ENCODE results near the gene ZFP3.
"Not testable (repeated sequence)": the region's sequence is repeated elsewhere in the genome, so short reads cannot be mapped to it uniquely, and the experiment has no call there.

Gene ZFP3

DNA sequence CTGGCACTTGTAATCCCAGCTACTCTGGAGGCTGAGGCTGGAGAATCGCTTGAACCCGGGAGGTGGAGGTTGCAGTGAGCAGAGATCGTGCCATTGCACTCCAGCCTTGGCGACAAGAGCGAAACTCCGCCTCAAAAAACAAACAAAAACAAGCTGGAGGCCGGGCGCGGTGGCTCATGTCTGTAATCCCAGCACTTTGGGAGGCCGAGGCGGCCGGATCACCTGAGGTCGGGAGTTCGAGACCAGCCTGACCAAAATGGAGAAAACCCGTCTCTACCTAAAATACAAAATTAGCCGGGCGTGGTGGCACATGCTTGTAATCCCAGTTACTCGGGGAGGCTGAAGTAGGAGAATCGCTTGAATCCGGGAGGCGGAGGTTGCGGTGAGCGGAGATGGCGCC lies 992 bp upstream of the ZFP3 start:
- in situ Hi-C loops (cut with MboI; ENCODE audit: low sequenced_read_pairs): not testable (repeated sequence)

DNA sequence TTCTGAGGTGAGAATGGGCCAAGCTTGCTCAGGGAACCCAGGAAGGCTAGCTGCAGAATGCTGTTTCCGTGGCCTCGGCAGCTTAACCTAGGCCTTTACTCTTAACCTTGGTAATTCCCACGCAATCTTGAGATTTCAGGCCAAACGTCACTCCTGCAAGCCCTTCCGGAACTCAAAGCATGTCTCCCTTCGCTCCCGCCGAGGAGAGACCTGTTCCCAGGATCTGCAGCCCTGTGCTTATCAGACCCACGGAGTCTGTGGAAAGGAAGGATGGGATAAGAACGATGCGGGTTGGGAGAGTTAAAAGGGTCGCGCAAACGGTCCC lies 524 bp upstream of the ZFP3 start:
- in situ Hi-C loops (cut with MboI; ENCODE audit: low sequenced_read_pairs): no loop called here

GRCh38 chr17:5080591-5080990 lies 2.3 kb downstream of the ZFP3 start:
- in situ Hi-C loops (cut with MboI; ENCODE audit: low sequenced_read_pairs): no loop called here

DNA sequence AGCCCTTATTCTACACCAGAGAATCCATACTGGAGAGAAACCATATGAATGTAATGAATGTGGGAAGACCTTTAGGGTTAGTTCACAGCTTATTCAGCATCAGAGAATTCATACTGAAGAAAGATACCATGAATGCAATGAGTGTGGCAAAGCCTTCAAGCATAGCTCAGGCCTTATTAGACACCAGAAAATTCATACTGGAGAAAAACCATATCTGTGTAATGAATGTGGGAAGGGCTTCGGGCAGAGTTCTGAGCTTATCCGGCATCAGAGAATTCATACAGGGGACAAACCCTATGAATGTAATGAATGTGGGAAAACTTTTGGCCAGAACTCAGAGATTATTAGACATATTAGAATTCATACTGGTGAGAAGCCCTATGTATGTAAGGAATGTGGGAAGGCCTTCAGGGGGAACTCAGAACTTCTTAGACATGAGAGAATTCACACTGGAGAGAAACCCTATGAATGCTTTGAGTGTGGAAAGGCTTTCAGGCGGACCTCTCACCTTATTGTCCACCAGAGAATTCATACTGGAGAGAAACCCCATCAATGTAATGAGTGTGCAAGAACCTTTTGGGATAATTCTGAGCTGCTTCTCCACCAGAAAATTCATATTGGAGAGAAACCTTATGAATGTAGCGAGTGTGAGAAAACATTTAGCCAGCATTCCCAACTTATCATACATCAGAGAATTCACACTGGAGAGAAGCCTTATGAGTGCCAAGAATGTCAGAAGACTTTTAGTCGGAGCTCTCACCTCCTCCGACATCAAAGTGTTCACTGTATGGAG lies 14.1 kb downstream of the ZFP3 start:
- in situ Hi-C loops (cut with MboI; ENCODE audit: low sequenced_read_pairs): no loop called here

DNA sequence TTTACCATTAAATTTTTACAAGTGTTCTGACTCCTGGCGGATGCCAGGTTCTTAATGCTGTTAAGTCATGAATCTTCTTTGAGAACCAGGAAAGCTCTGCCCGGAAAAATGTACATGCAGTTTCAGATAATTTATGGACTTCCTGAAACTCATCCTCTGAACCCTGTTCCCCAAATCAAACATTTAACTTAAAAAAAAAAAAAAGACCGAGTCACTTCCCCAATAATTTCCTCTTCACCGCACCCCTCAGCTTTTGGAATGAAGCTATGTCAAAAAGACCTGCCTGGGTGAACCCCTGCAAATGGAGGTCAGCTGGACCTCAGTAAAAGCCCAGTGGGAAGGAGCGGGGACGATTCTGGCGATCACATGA lies 18.4 kb downstream of the ZFP3 start:
- in situ Hi-C loops (cut with MboI; ENCODE audit: low sequenced_read_pairs): no loop called here

- in situ Hi-C loops (cut with MboI; ENCODE audit: low sequenced_read_pairs): no loop called here
These were observed 19.0 kb downstream of the ZFP3 start for GRCh38 chr17:5097101-5097834.

DNA sequence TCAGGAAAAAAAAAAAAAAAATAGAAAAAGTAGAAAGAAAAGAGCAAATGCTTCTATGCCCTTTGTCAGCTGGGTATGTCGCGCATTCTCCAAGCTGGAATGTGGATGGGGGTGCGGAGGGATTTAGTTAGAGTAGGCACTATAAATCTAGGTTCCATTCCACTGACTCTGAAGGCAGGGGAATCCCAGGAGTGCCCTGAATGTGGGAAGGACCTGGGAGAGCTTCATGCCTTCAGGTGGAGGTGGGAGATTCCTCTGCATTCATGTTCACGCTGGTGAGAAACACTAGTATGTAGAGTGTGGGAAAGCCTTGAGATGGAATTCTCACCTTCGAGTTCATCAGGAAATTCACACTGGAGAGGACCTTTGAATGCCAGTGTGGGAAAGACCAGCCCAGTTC lies 21.0 kb downstream of the ZFP3 start:
- in situ Hi-C loops (cut with MboI; ENCODE audit: low sequenced_read_pairs): no loop called here

DNA sequence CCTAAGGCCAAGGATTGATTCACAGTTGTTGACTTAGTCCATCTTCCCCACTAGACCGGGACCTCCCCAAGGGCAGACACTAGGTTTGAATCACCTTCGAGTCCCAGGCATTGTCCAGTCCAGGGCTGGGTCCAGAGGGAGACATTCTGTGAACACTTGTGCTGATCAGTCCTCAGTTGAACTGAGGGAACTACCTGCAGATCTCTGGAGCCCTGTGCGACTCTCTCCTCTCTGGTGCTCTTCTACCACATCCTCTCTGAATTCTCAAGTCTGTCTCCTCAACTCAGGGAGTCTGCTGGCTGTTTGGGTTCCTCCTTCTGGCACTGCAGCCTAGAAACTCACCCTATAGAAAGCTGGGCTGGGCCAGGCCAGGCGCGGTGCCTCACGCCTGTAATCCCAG lies 22.6 kb downstream of the ZFP3 start:
- in situ Hi-C loops (cut with MboI; ENCODE audit: low sequenced_read_pairs): no loop called here

DNA sequence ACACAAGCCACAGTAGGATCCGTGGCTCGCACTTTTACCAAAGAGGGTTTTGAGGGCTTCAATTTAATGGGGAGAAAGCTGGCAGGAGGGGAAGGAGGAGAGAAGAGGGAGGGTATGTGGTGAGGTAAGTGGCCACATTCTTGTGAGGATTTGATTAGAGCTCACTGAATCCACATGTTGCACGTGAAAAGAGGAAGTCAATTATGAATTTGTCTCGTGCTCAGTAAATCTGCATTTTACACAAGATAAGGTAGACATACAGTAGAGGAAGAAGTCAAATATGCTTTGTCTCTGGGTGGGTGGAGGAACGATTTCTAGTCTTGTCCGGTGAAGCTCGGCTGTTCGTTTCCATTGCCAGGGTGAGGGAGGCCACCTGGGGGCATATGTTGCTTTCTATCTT lies 32.5 kb downstream of the ZFP3 start:
- in situ Hi-C loops (cut with MboI; ENCODE audit: low sequenced_read_pairs): no loop called here

GRCh38 chr17:5111402-5112204 lies 33.3 kb downstream of the ZFP3 start, which contains the start of gene ZNF232:
Gene ZNF232, minus strand, starts transcription at chr17:5111878. Its CDS starts 56 bp downstream, at chr17:5111822.
- in situ Hi-C loops (cut with MboI; ENCODE audit: low sequenced_read_pairs): no loop called here

DNA sequence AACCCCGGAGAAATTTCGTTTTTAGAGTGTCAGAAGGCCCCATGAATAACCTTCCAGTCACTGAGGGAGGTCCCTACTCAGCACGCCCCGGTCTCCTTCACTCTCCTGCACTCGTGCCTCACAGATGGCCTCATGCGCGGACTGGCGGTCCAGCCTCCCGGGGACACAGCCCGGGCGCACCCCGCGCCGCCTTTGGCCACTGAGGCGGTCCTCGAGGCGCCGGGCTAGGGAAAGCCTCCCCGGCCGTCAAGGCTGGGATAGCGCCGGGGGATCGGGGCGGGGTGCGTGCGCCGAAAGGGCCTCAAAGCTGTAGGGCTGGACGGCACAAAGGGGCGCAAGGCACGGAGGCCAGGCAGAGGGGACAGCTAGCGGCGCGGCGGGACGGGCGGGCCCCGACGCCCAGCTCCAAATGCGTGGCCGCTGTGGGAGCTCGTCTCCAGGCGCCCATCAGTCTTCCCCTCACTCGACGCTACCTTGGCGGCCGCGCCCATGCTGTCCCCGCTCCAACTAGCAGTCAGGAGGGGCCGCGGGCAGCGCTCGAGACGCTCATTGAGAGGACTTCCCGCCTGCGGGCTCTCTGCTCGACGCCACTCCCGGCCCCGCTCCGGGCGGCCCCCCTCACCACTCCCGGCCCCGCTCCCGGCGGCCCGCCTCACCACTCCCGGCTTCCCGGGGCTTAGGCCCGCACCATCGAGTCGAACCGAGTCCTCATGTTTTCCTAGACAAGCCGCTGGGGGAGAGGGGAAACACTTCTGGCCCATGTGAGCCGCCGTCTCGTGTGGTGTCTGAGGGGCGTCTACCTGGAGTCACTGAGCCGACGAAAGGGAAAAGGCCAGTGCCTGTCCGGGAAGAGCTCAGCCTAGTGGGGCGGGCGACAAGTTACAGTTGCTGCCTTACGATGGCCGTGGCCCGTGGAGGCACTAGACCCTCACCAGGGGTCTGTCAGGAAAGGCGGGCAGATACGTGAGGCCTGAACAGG lies 37.7 kb downstream of the ZFP3 start, which contains the start of gene USP6:
Gene USP6, plus strand, starts transcription at position 360 of the 979 bp plus-strand sequence. CDS start 14,336 bp downstream, outside the sequence.
- in situ Hi-C loops (cut with MboI; ENCODE audit: low sequenced_read_pairs): no loop called here

DNA sequence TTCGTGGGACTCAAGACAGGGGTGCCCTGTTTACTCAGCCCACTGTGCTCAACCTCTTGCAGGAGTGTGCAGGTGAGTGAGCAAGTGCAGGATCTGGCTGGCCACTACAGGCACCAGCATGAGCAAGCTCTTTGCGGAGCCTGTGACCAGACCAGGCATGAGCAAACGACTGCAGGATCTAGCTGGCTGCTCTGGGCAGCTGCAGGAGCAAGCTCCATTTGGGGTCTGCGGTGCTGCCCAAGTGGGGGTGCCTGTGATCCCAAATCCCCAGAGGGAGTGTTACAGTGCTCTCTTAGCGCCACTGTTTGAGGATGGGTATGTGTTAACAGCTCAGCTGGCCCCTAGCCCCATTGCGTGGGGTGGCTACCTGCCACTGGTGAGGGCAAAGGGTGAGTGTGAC lies 40.0 kb downstream of the ZFP3 start:
- in situ Hi-C loops (cut with MboI; ENCODE audit: low sequenced_read_pairs): no loop called here

DNA sequence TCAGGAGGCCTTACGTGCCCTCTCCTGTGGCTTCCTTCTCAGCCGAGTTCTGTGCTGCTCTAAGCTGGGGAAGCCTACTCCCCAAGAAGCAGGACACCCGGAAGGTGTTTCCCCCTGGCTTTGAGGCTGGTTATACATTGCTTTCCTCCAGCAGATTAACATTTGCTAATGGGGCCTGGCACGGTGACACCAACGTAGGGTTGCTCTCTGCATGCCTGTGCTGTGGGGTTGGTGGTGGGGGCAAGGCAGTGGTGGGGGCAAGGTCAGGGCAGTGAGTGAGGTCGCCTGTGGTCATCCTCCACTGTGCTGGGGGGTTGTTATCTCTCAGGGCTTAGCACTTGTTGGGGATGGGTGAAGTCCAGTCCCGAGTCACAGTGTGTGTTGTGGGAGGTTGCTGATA lies 41.8 kb downstream of the ZFP3 start:
- in situ Hi-C loops (cut with MboI; ENCODE audit: low sequenced_read_pairs): no loop called here

GRCh38 chr17:5120436-5121185 lies 42.3 kb downstream of the ZFP3 start:
- in situ Hi-C loops (cut with MboI; ENCODE audit: low sequenced_read_pairs): not testable (repeated sequence)

DNA sequence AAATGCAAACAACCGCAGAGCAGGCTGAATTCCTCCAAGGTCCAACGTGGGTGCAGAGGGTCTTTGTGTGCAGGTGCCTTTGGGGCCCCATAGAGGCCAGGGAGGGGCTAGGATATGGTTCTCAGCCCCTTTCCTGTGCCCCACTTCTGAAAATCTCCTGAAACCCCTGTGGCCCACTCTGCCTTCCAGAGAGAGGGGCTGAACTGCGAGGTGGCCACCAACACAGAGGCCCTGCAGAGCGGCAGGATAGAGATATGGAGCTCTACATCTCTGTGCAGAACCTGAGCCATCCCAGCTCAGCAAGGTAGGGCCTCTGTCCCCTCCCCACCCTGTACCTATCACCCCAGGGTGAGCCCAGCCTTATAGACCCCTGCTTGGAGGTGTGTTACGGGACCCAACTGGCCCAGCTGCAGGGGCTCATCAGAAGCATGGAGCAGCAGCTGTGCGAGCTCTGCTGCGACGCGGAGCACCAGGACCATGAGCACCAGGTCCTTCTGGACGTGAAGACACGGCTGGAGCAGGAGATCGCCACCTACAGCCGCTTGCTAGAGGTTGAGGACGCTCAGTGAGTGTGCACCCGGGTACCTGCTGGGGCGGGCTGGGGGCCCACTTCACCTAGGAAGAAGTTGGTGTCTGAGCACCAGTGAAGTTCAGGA lies 43.0 kb downstream of the ZFP3 start:
- in situ Hi-C loops (cut with MboI; ENCODE audit: low sequenced_read_pairs): no loop called here

DNA sequence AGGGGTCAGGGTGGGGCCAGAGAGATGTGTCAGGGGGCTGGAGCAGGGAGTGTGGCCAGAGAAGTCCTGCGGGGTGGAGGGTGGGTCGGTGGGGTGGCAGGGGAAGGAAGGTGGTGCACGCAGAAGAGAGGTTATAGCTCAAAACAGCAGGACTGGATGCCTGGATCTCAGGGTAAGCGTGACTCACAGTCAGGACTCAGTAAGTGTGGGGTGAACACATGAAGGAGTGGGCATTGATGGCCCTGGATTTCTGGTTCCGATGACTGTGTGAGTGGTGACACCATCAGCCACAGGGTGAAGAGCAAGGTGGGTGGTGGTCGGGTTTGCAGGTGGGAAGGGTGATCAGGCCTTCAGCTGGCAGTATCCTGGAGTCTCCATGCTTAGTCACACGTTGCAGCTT lies 43.8 kb downstream of the ZFP3 start:
- in situ Hi-C loops (cut with MboI; ENCODE audit: low sequenced_read_pairs): not testable (repeated sequence)

DNA sequence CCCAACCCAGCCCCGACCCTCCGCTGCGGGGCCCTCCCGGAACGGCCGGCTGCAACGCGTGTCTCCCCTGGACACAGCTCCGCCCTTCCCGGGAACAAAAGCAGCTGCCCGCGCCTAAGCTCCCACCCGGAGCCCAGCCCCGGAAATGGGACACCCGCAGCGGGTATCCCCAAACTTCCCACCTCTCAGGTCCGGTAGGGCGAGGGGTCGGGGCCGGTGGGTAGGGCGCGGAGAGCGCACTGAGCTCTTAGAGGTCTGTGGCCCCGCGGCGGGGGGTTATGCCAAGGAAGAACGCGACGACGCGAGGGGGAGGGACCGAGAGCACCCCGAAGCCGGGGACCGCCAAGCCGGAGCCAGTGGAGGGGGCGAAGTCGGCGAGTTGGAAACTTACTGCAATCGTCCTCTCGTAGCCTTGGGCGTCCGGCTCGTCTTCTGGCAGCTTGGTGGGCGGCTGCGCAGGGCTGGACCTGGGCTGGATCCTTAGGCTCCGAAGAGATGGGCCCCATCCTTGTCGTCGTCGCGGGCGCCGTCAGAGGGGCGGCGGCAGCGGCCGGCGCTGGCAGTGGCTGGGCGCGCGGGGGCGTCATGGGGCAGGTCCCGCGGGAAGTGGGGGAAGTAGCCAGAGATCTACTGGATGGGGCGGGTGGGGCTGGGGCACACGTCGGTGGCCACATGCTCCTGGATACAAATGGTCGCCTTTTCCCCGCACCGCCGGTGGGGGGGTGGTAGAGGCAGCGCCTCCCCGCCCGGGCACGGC lies 44.5 kb downstream of the ZFP3 start:
- in situ Hi-C loops (cut with MboI; ENCODE audit: low sequenced_read_pairs): no loop called here

DNA sequence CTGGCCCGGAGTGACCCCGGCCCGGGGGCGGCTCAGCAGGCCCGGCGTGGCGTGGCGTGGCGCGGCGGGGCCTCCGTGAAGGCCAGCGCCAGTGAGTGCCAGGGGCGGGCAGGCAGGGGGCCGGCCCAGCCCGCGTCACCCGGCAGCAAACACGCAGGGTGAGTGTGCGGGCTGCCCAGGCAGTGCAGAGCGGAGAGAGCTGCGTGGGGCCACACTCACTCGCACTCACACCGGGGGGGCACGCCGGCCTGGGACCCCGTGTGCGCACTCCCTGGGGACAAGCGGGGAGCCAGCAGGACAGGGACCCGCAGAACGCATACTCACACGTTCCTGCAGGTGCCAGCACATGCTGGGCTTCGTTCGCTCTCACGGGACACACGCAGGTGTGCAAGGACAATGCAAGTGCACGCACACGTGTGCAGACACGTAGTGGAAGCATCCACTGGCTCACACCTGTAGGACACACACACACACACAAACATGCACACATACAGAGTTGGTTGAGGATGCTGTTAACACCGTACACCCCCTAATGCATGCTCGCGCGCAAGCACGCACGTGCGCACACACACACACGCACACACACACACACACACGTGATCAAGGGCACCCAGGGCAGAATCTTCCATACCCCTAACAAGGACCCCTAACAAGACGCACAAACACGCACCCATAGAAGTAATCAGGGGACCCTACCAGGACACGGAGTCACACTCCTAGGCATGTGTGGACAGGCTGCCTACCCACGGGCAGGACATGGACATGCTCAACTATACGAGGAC lies 45.3 kb downstream of the ZFP3 start:
- in situ Hi-C loops (cut with MboI; ENCODE audit: low sequenced_read_pairs): no loop called here
